ENCODE results near the gene NKX6-1. TPM values are rescaled to one million over a fixed set of nuclear protein-coding genes. Genes with fewer than 3 reads are reported as not detected.

The NKX6-1 gene
- total RNA-seq, 1 donor from 2014 or later = not detected

GRCh38 chr4:84500386-84501201 lies 1.5 kb upstream of the NKX6-1 start:
- ATAC-seq (ENCODE audit: poor library complexity) = no peak
- DNase-seq = no peak
- intact Hi-C loops (cut with DNase I) = loop anchor here (10.0 kb wide), 2 partner anchors 726 to 846 kb away; no protein-coding TSS in a partner anchor

GRCh38 chr4:84499624-84499982 lies 511 bp upstream of the NKX6-1 start:
- intact Hi-C loops (cut with DNase I) = no loop called here
- DNase-seq = no peak
- no peak for ATAC-seq (ENCODE audit: poor library complexity)

- peak; percentile 38 for ATAC-seq (ENCODE audit: poor library complexity)
- DNase-seq = peak; percentile 49
- intact Hi-C loops (cut with DNase I) = no loop called here
Measured at GRCh38 chr4:84498203-84498934, 723 bp downstream of the NKX6-1 start.

- intact Hi-C loops (cut with DNase I) = no loop called here
- ATAC-seq (ENCODE audit: poor library complexity) = no peak
Measured at GRCh38 chr4:84497504-84498202, 1.4 kb downstream of the NKX6-1 start.

GRCh38 chr4:84496706-84497503 lies 2.2 kb downstream of the NKX6-1 start:
- DNase-seq (no peak), ATAC-seq (ENCODE audit: poor library complexity) (no peak)
- intact Hi-C loops (cut with DNase I) = no loop called here

More at GRCh38 chr4:84497504-84498202, 1.4 kb downstream of the NKX6-1 start:
- DNase-seq = no peak

- intact Hi-C loops (cut with DNase I) = no loop called here
- no peak for DNase-seq
- no peak for ATAC-seq (ENCODE audit: poor library complexity)
Measured at GRCh38 chr4:84496331-84496705, 2.8 kb downstream of the NKX6-1 start.

- intact Hi-C loops (cut with DNase I) = no loop called here
- ATAC-seq (ENCODE audit: poor library complexity) (no peak), DNase-seq (no peak)
Measured at GRCh38 chr4:84495794-84496261, 3.3 kb downstream of the NKX6-1 start.

- no peak for DNase-seq
- intact Hi-C loops (cut with DNase I) = no loop called here
- ATAC-seq (ENCODE audit: poor library complexity) = no peak
Measured at GRCh38 chr4:84495118-84495793, 3.8 kb downstream of the NKX6-1 start.

- ATAC-seq (ENCODE audit: poor library complexity) (no peak), DNase-seq (no peak)
- intact Hi-C loops (cut with DNase I) = no loop called here
Measured at GRCh38 chr4:84494531-84494930, 4.6 kb downstream of the NKX6-1 start.

GRCh38 chr4:84494076-84494475 lies 5.0 kb downstream of the NKX6-1 start:
- intact Hi-C loops (cut with DNase I) = no loop called here
- DNase-seq (no peak), ATAC-seq (ENCODE audit: poor library complexity) (no peak)

- intact Hi-C loops (cut with DNase I) = no loop called here
- no peak for ATAC-seq (ENCODE audit: poor library complexity)
- no peak for DNase-seq
Measured at GRCh38 chr4:84493092-84493850, 5.8 kb downstream of the NKX6-1 start.

GRCh38 chr4:84492737-84493091 lies 6.4 kb downstream of the NKX6-1 start:
- no peak for ATAC-seq (ENCODE audit: poor library complexity)
- no peak for DNase-seq
- intact Hi-C loops (cut with DNase I) = no loop called here

- intact Hi-C loops (cut with DNase I) = no loop called here
- DNase-seq = no peak
- ATAC-seq (ENCODE audit: poor library complexity) = no peak
Measured at GRCh38 chr4:84492290-84492689, 6.8 kb downstream of the NKX6-1 start.

GRCh38 chr4:84491481-84491880 lies 7.6 kb downstream of the NKX6-1 start:
- ATAC-seq (ENCODE audit: poor library complexity) (no peak), DNase-seq (no peak)
- intact Hi-C loops (cut with DNase I) = no loop called here

GRCh38 chr4:84490663-84491062 lies 8.4 kb downstream of the NKX6-1 start:
- intact Hi-C loops (cut with DNase I) = no loop called here
- ATAC-seq (ENCODE audit: poor library complexity) = no peak
- no peak for DNase-seq

GRCh38 chr4:84484236-84484635 lies 14.9 kb downstream of the NKX6-1 start:
- intact Hi-C loops (cut with DNase I) = no loop called here
- ATAC-seq (ENCODE audit: poor library complexity) (no peak), DNase-seq (no peak)

- intact Hi-C loops (cut with DNase I) = no loop called here
- ATAC-seq (ENCODE audit: poor library complexity) (no peak), DNase-seq (no peak)
Measured at GRCh38 chr4:84483688-84484087, 15.4 kb downstream of the NKX6-1 start.

Data from Right ventricle myocardium superior (tissue), 1 donor.